ENCODE results near the gene ADGRA3.

The ADGRA3 gene

GRCh38 chr4:22510750-22511149 is 5.1 kb downstream of the ADGRA3 start:
- no peak for DNase-seq

GRCh38 chr4:22508376-22508775 is 7.5 kb downstream of the ADGRA3 start:
- no peak for DNase-seq

- DNase-seq = no peak
Observed at GRCh38 chr4:22504922-22505321, 10.9 kb downstream of the ADGRA3 start.

GRCh38 chr4:22504447-22504846 is 11.4 kb downstream of the ADGRA3 start:
- no peak for DNase-seq

- DNase-seq = no peak
Observed at GRCh38 chr4:22502895-22503814, 12.7 kb downstream of the ADGRA3 start.

GRCh38 chr4:22501715-22502095 is 14.2 kb downstream of the ADGRA3 start:
- no peak for DNase-seq

GRCh38 chr4:22500831-22501714 is 14.8 kb downstream of the ADGRA3 start:
- no peak for DNase-seq

- DNase-seq = peak; percentile 28
Observed at GRCh38 chr4:22500128-22500611, 15.7 kb downstream of the ADGRA3 start.

GRCh38 chr4:22498866-22499265 is 17.0 kb downstream of the ADGRA3 start:
- DNase-seq = no peak

GRCh38 chr4:22496165-22496813 is 19.6 kb downstream of the ADGRA3 start:
- DNase-seq = no peak

GRCh38 chr4:22493523-22493922 is 22.3 kb downstream of the ADGRA3 start:
- no peak for DNase-seq

GRCh38 chr4:22492987-22493386 is 22.9 kb downstream of the ADGRA3 start:
- no peak for DNase-seq

- DNase-seq = no peak
Observed at GRCh38 chr4:22491939-22492338, 23.9 kb downstream of the ADGRA3 start.

GRCh38 chr4:22490718-22491315 is 25.0 kb downstream of the ADGRA3 start:
- DNase-seq = no peak

- peak; percentile 3 for DNase-seq
Observed at GRCh38 chr4:22488106-22488505, 27.8 kb downstream of the ADGRA3 start.

GRCh38 chr4:22487328-22487727 is 28.5 kb downstream of the ADGRA3 start:
- DNase-seq = no peak

GRCh38 chr4:22486276-22486675 is 29.6 kb downstream of the ADGRA3 start:
- no peak for DNase-seq

GRCh38 chr4:22485737-22486136 is 30.1 kb downstream of the ADGRA3 start:
- no peak for DNase-seq

GRCh38 chr4:22483551-22483981 is 32.3 kb downstream of the ADGRA3 start:
- DNase-seq = no peak

- no peak for DNase-seq
Observed at GRCh38 chr4:22482250-22483127, 33.4 kb downstream of the ADGRA3 start.

GRCh38 chr4:22480675-22481327 is 35.1 kb downstream of the ADGRA3 start:
- DNase-seq = no peak
